HEK293T (cell line): ENCODE measurements around the gene CFAP251.

Experiments
- CTCF ChIA-PET: fragments of 350-600 bp; formaldehyde crosslinking; extraction: SDS; loops from one replicate; lab custom pipeline; 2021; ENCODE audit warnings: antibody characterized with exemption, inconsistent platforms; lab: Yijun Ruan, JAX
- POLR2A ChIA-PET: fragments of 350-600 bp; formaldehyde crosslinking; extraction: SDS; loops from one replicate; lab custom pipeline; 2020; ENCODE audit warnings: antibody characterized with exemption, inconsistent platforms; lab: Yijun Ruan, JAX
- DNase-seq: peaks from one replicate; pipeline ENCODE4 v3.0.0; 2012; ENCODE audit warnings: mixed read lengths; ENCODE audit errors: extremely low spot score
- ARNT ChIP-seq: fragments of 450-650 bp; IDR thresholded peaks from 2 replicates; pipeline ENCODE4 v1.6.1; 2017; ENCODE audit warnings: mild to moderate bottlenecking
- BHLHE40 ChIP-seq: fragments of 450-650 bp; IDR thresholded peaks from 2 replicates; pipeline ENCODE4 v1.6.1; 2016; ENCODE audit warnings: mild to moderate bottlenecking, moderate library complexity, borderline replicate concordance
- CTBP1 ChIP-seq: fragments of 450-650 bp; IDR thresholded peaks from 2 replicates; pipeline ENCODE4 v1.6.1; 2016; ENCODE audit warnings: borderline replicate concordance
- ELF4 ChIP-seq: fragments of 450-650 bp; IDR thresholded peaks from 2 replicates; pipeline ENCODE4 v1.6.1; 2017; ENCODE audit warnings: antibody characterized with exemption
- FOXA1 ChIP-seq: fragments of 450-650 bp; IDR thresholded peaks from 2 replicates; pipeline ENCODE4 v1.6.1; 2016; ENCODE audit warnings: mild to moderate bottlenecking
- FOXK2 ChIP-seq: fragments of 450-650 bp; IDR thresholded peaks from 2 replicates; pipeline ENCODE4 v1.6.1; 2016; ENCODE audit warnings: mild to moderate bottlenecking
- FOXM1 ChIP-seq: fragments of 450-650 bp; IDR thresholded peaks from 2 replicates; pipeline ENCODE4 v1.6.1; 2017; ENCODE audit warnings: mild to moderate bottlenecking, borderline replicate concordance
- HDGF ChIP-seq: fragments of 450-650 bp; IDR thresholded peaks from 2 replicates; pipeline ENCODE4 v1.6.1; 2017; ENCODE audit warnings: antibody characterized with exemption, borderline replicate concordance
- L3MBTL2 ChIP-seq: fragments of 450-650 bp; conservative IDR thresholded peaks from 2 replicates; pipeline ENCODE4 v1.6.1; 2016; ENCODE audit warnings: mild to moderate bottlenecking
- LEF1 ChIP-seq: fragments of 450-650 bp; IDR thresholded peaks from 2 replicates; pipeline ENCODE4 v1.6.1; 2017; ENCODE audit warnings: mild to moderate bottlenecking, borderline replicate concordance
- NFRKB ChIP-seq: fragments of 450-650 bp; IDR thresholded peaks from 2 replicates; pipeline ENCODE4 v1.6.1; 2016; ENCODE audit warnings: mild to moderate bottlenecking, moderate library complexity
- PKNOX1 ChIP-seq: fragments of 450-650 bp; IDR thresholded peaks from 2 replicates; pipeline ENCODE4 v1.6.1; 2016
- SP1 ChIP-seq: fragments of 450-650 bp; IDR thresholded peaks from 2 replicates; pipeline ENCODE4 v1.6.1; 2017
- SUZ12 ChIP-seq: fragments of 450-650 bp; IDR thresholded peaks from 2 replicates; pipeline ENCODE4 v1.6.1; 2016; ENCODE audit warnings: mild to moderate bottlenecking
- TARDBP ChIP-seq: fragments of 450-650 bp; IDR thresholded peaks from 2 replicates; pipeline ENCODE4 v1.6.1; 2016
- ZNF384 ChIP-seq: fragments of 450-650 bp; IDR thresholded peaks from 2 replicates; pipeline ENCODE4 v1.6.1; 2016

The CFAP251 gene

GRCh38 chr12:122012184-122012583, 93.8 kb downstream of the CFAP251 start:
- TF ChIP-seq PKNOX1 (no peak), SP1 (no peak), ELF4 (no peak), BHLHE40 (no peak), TARDBP (no peak), ARNT (no peak)
- DNase-seq, result no peak
- POLR2A ChIA-PET, result interaction anchor here (1.2 kb wide), 1 partner anchor 66 kb away, joined by 3 read pairs; no protein-coding TSS in a partner anchor
- CTCF ChIA-PET, result no interaction called here

GRCh38 chr12:122013136-122013535, 94.7 kb downstream of the CFAP251 start:
- TF ChIP-seq FOXK2 (no peak), FOXA1 (no peak), ZNF384 (no peak), SP1 (no peak), HDGF (no peak), ARNT (no peak), FOXM1 (no peak), SUZ12 (no peak), NFRKB (no peak)
- CTCF ChIA-PET, result no interaction called here
- POLR2A ChIA-PET, result interaction anchor here (1.2 kb wide), 1 partner anchor 65 kb away, joined by 3 read pairs; no protein-coding TSS in a partner anchor
- no peak for DNase-seq

- no peak for DNase-seq
- TF ChIP-seq L3MBTL2, result no peak
- TF ChIP-seq NFRKB, result no peak
- no peak for TF ChIP-seq SP1
- TF ChIP-seq ELF4, result no peak
- TF ChIP-seq SUZ12, result no peak
- no peak for TF ChIP-seq FOXA1
- no peak for TF ChIP-seq PKNOX1
- no peak for TF ChIP-seq FOXM1
- no peak for TF ChIP-seq BHLHE40
- no peak for TF ChIP-seq TARDBP
- no peak for TF ChIP-seq ZNF384
- TF ChIP-seq ARNT, result no peak
- no peak for TF ChIP-seq HDGF
- TF ChIP-seq LEF1, result no peak
- TF ChIP-seq FOXK2, result no peak
- no peak for TF ChIP-seq CTBP1
- POLR2A ChIA-PET, result no interaction called here
- CTCF ChIA-PET, result interaction anchor here (0.6 kb wide), 1 partner anchor 365 kb away, joined by 3 read pairs; no protein-coding TSS in a partner anchor
These were observed 95.6 kb downstream of the CFAP251 start for GRCh38 chr12:122013791-122014590.

- POLR2A ChIA-PET, result no interaction called here
- DNase-seq, result no peak
- CTCF ChIA-PET, result no interaction called here
- TF ChIP-seq BHLHE40 (no peak), CTBP1 (no peak), SUZ12 (no peak), PKNOX1 (no peak), LEF1 (no peak), ARNT (no peak), TARDBP (no peak), HDGF (no peak), FOXK2 (no peak), L3MBTL2 (no peak), SP1 (no peak), NFRKB (no peak), FOXM1 (no peak), ELF4 (no peak)
These were observed 96.4 kb downstream of the CFAP251 start for GRCh38 chr12:122014781-122015180.

- CTCF ChIA-PET, result interaction anchor here (0.7 kb wide), 1 partner anchor 100 kb away, joined by 4 read pairs; the partner anchor contains the start of gene CFAP251
- TF ChIP-seq HDGF (no peak), FOXA1 (no peak), ARNT (no peak), SP1 (no peak), PKNOX1 (no peak), ELF4 (no peak), L3MBTL2 (no peak), FOXM1 (no peak), ZNF384 (no peak), TARDBP (no peak)
- DNase-seq, result no peak
- POLR2A ChIA-PET, result no interaction called here
These were observed 100.1 kb downstream of the CFAP251 start for GRCh38 chr12:122018457-122018856.
